HEK293 (cell line): Measurements from ENCODE around the gene ALDOA.

Experiments used
- CTCF ChIA-PET: fragments of 350-600 bp; formaldehyde crosslinking; extraction: SDS; loops from one replicate; lab custom pipeline; 2021; ENCODE audit warnings: antibody characterized with exemption; lab: Yijun Ruan, JAX
- POLR2A ChIA-PET: fragments of 300-600 bp; formaldehyde crosslinking; extraction: SDS; loops from one replicate; lab custom pipeline; 2020; ENCODE audit warnings: antibody characterized with exemption, inconsistent platforms; lab: Yijun Ruan, JAX
- H3K27ac ChIP-seq: fragments of 200-500 bp; sonication (Bioruptor generic); 2 replicates; pipeline ENCODE4 v1.5.1; 2014; ENCODE audit warnings: low read depth, low read length, control low read depth, inconsistent platforms; ENCODE audit errors: extremely low read depth
- H3K36me3 ChIP-seq, 2 experiments: fragments of 200-500 bp in 1 of 2; sonication (Bioruptor generic) in 1 of 2; 1 replicate in 1 of 2; 2 replicates in 1 of 2; pipeline ENCODE4 v1.5.1; 2014 to 2017; ENCODE audit warnings: inconsistent platforms in 2 of 2, low read length in 2 of 2; ENCODE audit not compliant: control insufficient read depth in 2 of 2, insufficient read depth in 1 of 2
- H3K4me1 ChIP-seq: fragments of 200-500 bp; sonication (Bioruptor generic); 2 replicates; pipeline ENCODE4 v1.5.1; 2014; ENCODE audit warnings: mild to moderate bottlenecking, low read length, inconsistent platforms; ENCODE audit not compliant: control insufficient read depth, insufficient read depth
- H3K4me3 ChIP-seq: 2 replicates; pipeline ENCODE4 v1.5.1; 2011; ENCODE audit warnings: low read depth, mild to moderate bottlenecking, control low read depth, low read length, moderate library complexity
- H3K9me3 ChIP-seq: fragments of 200-500 bp; sonication (Bioruptor generic); 2 replicates; pipeline ENCODE4 v1.5.1; 2014; ENCODE audit warnings: low read depth, low read length, inconsistent platforms; ENCODE audit not compliant: control insufficient read depth, insufficient read depth
- FEZF1 ChIP-seq: fragments of 450-650 bp; formaldehyde crosslinking; IDR thresholded peaks from 2 replicates; pipeline ENCODE4 v1.5.1; 2016; ENCODE audit warnings: missing biosample characterization, missing genetic modification characterization
- SP7 ChIP-seq: fragments of 450-650 bp; formaldehyde crosslinking; IDR thresholded peaks from 2 replicates; pipeline ENCODE4 v1.5.1; 2016; ENCODE audit warnings: missing biosample characterization, missing genetic modification characterization
- WT1 ChIP-seq: fragments of 450-650 bp; formaldehyde crosslinking; IDR thresholded peaks from 2 replicates; pipeline ENCODE4 v1.5.1; 2016; ENCODE audit warnings: missing biosample characterization, missing genetic modification characterization
- ZBTB1 ChIP-seq: fragments of 450-650 bp; formaldehyde crosslinking; IDR thresholded peaks from 2 replicates; pipeline ENCODE4 v1.5.1; 2016; ENCODE audit warnings: missing biosample characterization, missing genetic modification characterization
- ZBTB17 ChIP-seq: fragments of 450-650 bp; formaldehyde crosslinking; IDR thresholded peaks from 2 replicates; pipeline ENCODE4 v1.5.1; 2016; ENCODE audit warnings: missing biosample characterization, missing genetic modification characterization
- ZFHX2 ChIP-seq: fragments of 450-650 bp; formaldehyde crosslinking; conservative IDR thresholded peaks from 2 replicates; pipeline ENCODE4 v1.5.1; 2016; ENCODE audit warnings: missing biosample characterization, missing genetic modification characterization
- ZIC2 ChIP-seq: fragments of 450-650 bp; formaldehyde crosslinking; IDR thresholded peaks from 2 replicates; pipeline ENCODE4 v1.5.1; 2016; ENCODE audit warnings: missing biosample characterization, missing genetic modification characterization
- ZNF174 ChIP-seq: fragments of 450-650 bp; formaldehyde crosslinking; IDR thresholded peaks from 2 replicates; pipeline ENCODE4 v1.5.0; 2017; ENCODE audit warnings: missing biosample characterization, mild to moderate bottlenecking, missing genetic modification characterization
- ZNF214 ChIP-seq: fragments of 450-650 bp; formaldehyde crosslinking; IDR thresholded peaks from 2 replicates; pipeline ENCODE4 v1.5.1; 2017; ENCODE audit warnings: missing biosample characterization, mild to moderate bottlenecking, missing genetic modification characterization, borderline replicate concordance
- ZNF266 ChIP-seq: fragments of 450-650 bp; formaldehyde crosslinking; IDR thresholded peaks from 2 replicates; pipeline ENCODE4 v1.5.1; 2016; ENCODE audit warnings: missing biosample characterization, missing genetic modification characterization, low read depth
- ZNF302 ChIP-seq: fragments of 450-650 bp; formaldehyde crosslinking; IDR thresholded peaks from 2 replicates; pipeline ENCODE4 v1.5.1; 2016; ENCODE audit warnings: missing biosample characterization, missing genetic modification characterization, low read depth
- ZNF366 ChIP-seq: fragments of 450-650 bp; formaldehyde crosslinking; conservative IDR thresholded peaks from 2 replicates; pipeline ENCODE4 v1.5.1; 2016; ENCODE audit warnings: missing biosample characterization, missing genetic modification characterization
- ZNF426 ChIP-seq: fragments of 450-650 bp; formaldehyde crosslinking; IDR thresholded peaks from 2 replicates; pipeline ENCODE4 v1.5.1; 2017; ENCODE audit warnings: missing biosample characterization, missing genetic modification characterization, mild to moderate bottlenecking, inconsistent platforms, moderate library complexity
- ZNF549 ChIP-seq: fragments of 450-650 bp; IDR thresholded peaks from 2 replicates; pipeline ENCODE4 v1.5.1; 2018; ENCODE audit warnings: missing biosample characterization, missing genetic modification characterization, mild to moderate bottlenecking, inconsistent platforms, moderate library complexity
- ZNF701 ChIP-seq: fragments of 450-650 bp; formaldehyde crosslinking; IDR thresholded peaks from 2 replicates; pipeline ENCODE4 v1.5.1; 2016; ENCODE audit warnings: missing biosample characterization, missing genetic modification characterization
- ZNF76 ChIP-seq: fragments of 450-650 bp; formaldehyde crosslinking; IDR thresholded peaks from 2 replicates; pipeline ENCODE4; 2016; ENCODE audit warnings: low read depth, missing biosample characterization, missing genetic modification characterization, borderline replicate concordance
- ZNF768 ChIP-seq: fragments of 450-650 bp; formaldehyde crosslinking; IDR thresholded peaks from 2 replicates; pipeline ENCODE4 v1.5.1; 2018; ENCODE audit warnings: missing biosample characterization, mild to moderate bottlenecking, missing genetic modification characterization
- ZSCAN23 ChIP-seq: fragments of 450-650 bp; formaldehyde crosslinking; IDR thresholded peaks from 2 replicates; pipeline ENCODE4 v1.5.1; 2016; ENCODE audit warnings: missing biosample characterization, missing genetic modification characterization
- ZSCAN30 ChIP-seq: fragments of 450-650 bp; IDR thresholded peaks from 2 replicates; pipeline ENCODE4 v1.5.1; 2018; ENCODE audit warnings: missing biosample characterization, mild to moderate bottlenecking, missing genetic modification characterization, moderate library complexity
- TF ChIP-seq, protein P1 (sequence below): fragments of 450-650 bp; formaldehyde crosslinking; IDR thresholded peaks from 2 replicates; pipeline ENCODE4 v1.5.1; 2016; ENCODE audit warnings: missing biosample characterization, missing genetic modification characterization
- TF ChIP-seq, protein P2 (sequence below): fragments of 450-650 bp; formaldehyde crosslinking; IDR thresholded peaks from 2 replicates; pipeline ENCODE4; 2016; ENCODE audit warnings: missing biosample characterization, missing genetic modification characterization
- TF ChIP-seq, protein P3 (sequence below): fragments of 450-650 bp; formaldehyde crosslinking; IDR thresholded peaks from 2 replicates; pipeline ENCODE4 v1.5.1; 2016; ENCODE audit warnings: missing biosample characterization, missing genetic modification characterization
- TF ChIP-seq, protein P4 (sequence below): fragments of 450-650 bp; formaldehyde crosslinking; IDR thresholded peaks from 2 replicates; pipeline ENCODE4 v1.5.1; 2016; ENCODE audit warnings: missing biosample characterization, missing genetic modification characterization
- TF ChIP-seq, protein P5 (sequence below): fragments of 450-650 bp; formaldehyde crosslinking; IDR thresholded peaks from 2 replicates; pipeline ENCODE4 v1.5.1; 2017; ENCODE audit warnings: missing biosample characterization, missing genetic modification characterization

The ALDOA gene

DNA sequence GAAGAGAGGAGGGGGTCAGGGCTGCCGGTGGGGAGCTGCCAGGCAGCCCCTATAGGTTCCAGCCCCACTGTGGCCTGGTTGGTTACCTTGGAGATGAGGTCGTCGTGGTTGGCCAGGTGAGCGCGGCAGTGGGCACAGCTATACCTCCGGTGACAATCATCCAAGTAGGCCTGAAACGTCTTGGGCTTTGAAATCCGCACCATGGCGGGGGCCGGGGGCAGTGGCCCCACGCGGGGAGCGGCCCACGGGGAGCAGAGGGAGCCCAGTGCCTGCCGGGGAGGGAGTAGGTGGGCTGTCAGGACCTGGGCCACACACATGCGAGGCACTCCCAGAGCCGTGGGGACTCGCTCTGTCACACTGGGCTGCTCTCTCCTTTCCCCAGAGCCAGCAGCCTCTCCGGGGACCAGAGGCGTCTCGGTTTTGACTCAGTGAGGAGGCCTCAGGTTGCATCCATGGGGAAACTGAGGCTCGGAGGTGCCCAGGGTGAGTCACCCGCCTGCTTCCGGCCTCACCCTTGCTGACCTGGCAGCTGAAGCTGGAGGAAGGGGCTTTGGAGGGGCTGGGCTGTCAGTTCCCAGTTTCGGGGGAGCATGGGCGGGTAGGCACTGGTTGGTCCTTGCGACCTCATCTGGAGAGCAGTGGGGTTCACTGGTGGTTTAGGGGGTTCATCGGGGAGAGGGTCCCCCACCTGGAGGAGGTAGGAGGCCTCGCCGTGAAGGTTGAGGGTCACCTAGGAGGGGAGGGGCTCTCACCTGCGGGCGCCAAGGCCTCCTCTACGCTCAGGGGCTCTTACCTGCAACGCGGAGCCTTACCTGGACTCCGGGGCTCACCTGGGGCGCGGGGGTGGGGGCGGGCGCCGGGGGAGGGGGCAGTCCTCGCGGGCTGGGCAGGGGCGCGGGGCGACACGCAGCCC lies 29.9 kb downstream of the ALDOA start (continued):
- TF ChIP-seq, protein P1, sequence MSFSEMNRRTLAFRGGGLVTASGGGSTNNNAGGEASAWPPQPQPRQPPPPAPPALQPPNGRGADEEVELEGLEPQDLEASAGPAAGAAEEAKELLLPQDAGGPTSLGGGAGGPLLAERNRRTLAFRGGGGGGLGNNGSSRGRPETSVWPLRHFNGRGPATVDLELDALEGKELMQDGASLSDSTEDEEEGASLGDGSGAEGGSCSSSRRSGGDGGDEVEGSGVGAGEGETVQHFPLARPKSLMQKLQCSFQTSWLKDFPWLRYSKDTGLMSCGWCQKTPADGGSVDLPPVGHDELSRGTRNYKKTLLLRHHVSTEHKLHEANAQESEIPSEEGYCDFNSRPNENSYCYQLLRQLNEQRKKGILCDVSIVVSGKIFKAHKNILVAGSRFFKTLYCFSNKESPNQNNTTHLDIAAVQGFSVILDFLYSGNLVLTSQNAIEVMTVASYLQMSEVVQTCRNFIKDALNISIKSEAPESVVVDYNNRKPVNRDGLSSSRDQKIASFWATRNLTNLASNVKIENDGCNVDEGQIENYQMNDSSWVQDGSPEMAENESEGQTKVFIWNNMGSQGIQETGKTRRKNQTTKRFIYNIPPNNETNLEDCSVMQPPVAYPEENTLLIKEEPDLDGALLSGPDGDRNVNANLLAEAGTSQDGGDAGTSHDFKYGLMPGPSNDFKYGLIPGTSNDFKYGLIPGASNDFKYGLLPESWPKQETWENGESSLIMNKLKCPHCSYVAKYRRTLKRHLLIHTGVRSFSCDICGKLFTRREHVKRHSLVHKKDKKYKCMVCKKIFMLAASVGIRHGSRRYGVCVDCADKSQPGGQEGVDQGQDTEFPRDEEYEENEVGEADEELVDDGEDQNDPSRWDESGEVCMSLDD (tag by site-specific recombination), result no peak; the same call in 1 of the 2 replicates
- no peak for TF ChIP-seq ZBTB17
- no peak for TF ChIP-seq SP7
- no peak for TF ChIP-seq FEZF1 (tag by site-specific recombination)
- no peak for TF ChIP-seq ZNF426 (tag by site-specific recombination)
- peak; percentile 75 for TF ChIP-seq ZFHX2 (tag by site-specific recombination)
- TF ChIP-seq, protein P2, sequence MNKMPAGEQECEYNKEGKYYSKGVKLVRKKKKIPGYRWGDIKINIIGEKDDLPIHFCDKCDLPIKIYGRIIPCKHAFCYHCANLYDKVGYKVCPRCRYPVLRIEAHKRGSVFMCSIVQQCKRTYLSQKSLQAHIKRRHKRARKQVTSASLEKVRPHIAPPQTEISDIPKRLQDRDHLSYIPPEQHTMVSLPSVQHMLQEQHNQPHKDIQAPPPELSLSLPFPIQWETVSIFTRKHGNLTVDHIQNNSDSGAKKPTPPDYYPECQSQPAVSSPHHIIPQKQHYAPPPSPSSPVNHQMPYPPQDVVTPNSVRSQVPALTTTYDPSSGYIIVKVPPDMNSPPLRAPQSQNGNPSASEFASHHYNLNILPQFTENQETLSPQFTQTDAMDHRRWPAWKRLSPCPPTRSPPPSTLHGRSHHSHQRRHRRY, result no peak
- no peak for TF ChIP-seq ZSCAN30 (tag by site-specific recombination)
- TF ChIP-seq ZNF701 (tag by site-specific recombination), result no peak
- TF ChIP-seq ZNF174 (tag by site-specific recombination), result no peak
- no peak for TF ChIP-seq ZNF366 (tag by site-specific recombination)
- TF ChIP-seq, protein P3, sequence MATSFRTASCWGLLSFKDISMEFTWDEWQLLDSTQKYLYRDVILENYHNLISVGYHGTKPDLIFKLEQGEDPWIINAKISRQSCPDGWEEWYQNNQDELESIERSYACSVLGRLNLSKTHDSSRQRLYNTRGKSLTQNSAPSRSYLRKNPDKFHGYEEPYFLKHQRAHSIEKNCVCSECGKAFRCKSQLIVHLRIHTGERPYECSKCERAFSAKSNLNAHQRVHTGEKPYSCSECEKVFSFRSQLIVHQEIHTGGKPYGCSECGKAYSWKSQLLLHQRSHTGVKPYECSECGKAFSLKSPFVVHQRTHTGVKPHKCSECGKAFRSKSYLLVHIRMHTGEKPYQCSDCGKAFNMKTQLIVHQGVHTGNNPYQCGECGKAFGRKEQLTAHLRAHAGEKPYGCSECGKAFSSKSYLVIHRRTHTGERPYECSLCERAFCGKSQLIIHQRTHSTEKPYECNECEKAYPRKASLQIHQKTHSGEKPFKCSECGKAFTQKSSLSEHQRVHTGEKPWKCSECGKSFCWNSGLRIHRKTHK, result no peak
- TF ChIP-seq ZSCAN23 (tag by site-specific recombination), result no peak
- TF ChIP-seq, protein P4, sequence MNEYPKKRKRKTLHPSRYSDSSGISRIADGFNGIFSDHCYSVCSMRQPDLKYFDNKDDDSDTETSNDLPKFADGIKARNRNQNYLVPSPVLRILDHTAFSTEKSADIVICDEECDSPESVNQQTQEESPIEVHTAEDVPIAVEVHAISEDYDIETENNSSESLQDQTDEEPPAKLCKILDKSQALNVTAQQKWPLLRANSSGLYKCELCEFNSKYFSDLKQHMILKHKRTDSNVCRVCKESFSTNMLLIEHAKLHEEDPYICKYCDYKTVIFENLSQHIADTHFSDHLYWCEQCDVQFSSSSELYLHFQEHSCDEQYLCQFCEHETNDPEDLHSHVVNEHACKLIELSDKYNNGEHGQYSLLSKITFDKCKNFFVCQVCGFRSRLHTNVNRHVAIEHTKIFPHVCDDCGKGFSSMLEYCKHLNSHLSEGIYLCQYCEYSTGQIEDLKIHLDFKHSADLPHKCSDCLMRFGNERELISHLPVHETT (tag by site-specific recombination), result no peak
- no peak for TF ChIP-seq ZNF76 (tag by site-specific recombination)
- no peak for TF ChIP-seq ZNF214
- TF ChIP-seq ZNF302, result no peak
- TF ChIP-seq ZNF266, result no peak
- TF ChIP-seq, all 188 proteins: peak for 12

DNA sequence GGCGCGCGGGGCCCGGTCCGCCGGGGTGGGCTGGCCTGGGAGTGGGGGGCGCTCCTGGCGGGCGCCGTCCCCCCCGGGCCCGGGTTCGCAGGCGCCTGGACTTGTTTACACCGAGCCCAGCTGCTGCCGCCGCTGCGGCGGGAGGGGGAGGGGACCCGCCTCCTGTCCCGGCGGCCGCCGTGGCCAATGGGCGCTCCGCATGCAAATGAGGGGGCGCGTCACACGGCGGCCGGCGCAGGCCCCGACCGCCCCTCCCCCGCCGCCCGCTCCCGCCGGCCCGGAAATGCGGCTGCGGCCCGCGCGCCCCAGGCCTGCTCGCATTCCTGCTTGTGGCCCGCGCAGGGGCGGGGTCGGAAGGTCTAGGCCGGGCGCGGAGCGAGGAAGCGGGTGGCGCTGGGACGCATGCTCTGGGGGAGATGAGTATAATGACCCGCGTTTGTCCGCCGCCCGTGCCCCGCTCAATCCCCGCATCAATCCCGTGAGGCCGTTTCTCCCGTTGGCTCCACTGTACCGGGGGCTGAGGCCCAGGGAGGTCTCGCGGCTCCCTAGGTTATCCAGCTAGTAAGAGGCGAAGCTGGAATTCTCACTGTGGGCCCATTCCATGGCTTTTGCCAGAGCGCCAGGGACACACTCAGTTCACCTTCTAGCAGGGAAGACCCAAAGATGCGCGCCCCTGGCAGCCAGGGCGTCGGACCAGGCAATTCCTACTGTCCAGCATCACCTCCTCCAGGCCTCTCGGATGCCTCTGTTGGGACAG lies 30.7 kb downstream of the ALDOA start, which contains the start of gene YPEL3:
Gene YPEL3, minus strand, starts transcription at position 109 of the 757 bp plus-strand sequence. CDS start 731 bp downstream, outside the sequence.
- POLR2A ChIA-PET, result interaction anchor here (1.0 to 1.3 kb wide), 4 partner anchors 31 to 322 kb away, joined by 3 to 4 read pairs (median 3); partner anchors contain the start of genes ALDOA, ZNF48 and ZNF771
- H3K27ac ChIP-seq, result peak within 1 kb of the TSS; percentile 11; the same call in 1 of the 2 replicates
- peaks cover 0 to 15% of the 10 kb centered on the region in 2 experiments; a peak in 1 of 3 replicates for H3K36me3 ChIP-seq
- H3K4me3 ChIP-seq, result peak within 1 kb of the TSS; percentile 58
- H3K4me1 ChIP-seq, result no peaks in the 10 kb centered on the region
- CTCF ChIA-PET, result interaction anchor here (0.5 to 1.0 kb wide), 3 partner anchors 16 to 250 kb away, joined by 3 read pairs; no protein-coding TSS in a partner anchor
- no peaks in the 10 kb centered on the region for H3K9me3 ChIP-seq
- TF ChIP-seq ZBTB1 (tag by site-specific recombination) (peak; percentile 62; the same call in 1 of the 2 replicates), ZNF768 (tag by site-specific recombination) (no peak), ZNF549 (tag by site-specific recombination) (no peak), ZIC2 (tag by site-specific recombination) (peak; percentile 41; the same call in 1 of the 2 replicates), WT1 (0 out of 2 replicates have a peak, but pooled peaks have one; percentile 8)
- TF ChIP-seq, protein P5, sequence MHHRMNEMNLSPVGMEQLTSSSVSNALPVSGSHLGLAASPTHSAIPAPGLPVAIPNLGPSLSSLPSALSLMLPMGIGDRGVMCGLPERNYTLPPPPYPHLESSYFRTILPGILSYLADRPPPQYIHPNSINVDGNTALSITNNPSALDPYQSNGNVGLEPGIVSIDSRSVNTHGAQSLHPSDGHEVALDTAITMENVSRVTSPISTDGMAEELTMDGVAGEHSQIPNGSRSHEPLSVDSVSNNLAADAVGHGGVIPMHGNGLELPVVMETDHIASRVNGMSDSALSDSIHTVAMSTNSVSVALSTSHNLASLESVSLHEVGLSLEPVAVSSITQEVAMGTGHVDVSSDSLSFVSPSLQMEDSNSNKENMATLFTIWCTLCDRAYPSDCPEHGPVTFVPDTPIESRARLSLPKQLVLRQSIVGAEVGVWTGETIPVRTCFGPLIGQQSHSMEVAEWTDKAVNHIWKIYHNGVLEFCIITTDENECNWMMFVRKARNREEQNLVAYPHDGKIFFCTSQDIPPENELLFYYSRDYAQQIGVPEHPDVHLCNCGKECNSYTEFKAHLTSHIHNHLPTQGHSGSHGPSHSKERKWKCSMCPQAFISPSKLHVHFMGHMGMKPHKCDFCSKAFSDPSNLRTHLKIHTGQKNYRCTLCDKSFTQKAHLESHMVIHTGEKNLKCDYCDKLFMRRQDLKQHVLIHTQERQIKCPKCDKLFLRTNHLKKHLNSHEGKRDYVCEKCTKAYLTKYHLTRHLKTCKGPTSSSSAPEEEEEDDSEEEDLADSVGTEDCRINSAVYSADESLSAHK (tag by site-specific recombination), result peak; percentile 20; the same call in 1 of the 2 replicates
